ENCODE measurements around the gene PRIM2. TPM values are rescaled to one million over a fixed set of nuclear protein-coding genes. Genes with fewer than 3 reads are reported as not detected.
"Not testable (repeated sequence)": the region's sequence is repeated elsewhere in the genome, so short reads cannot be mapped to it uniquely, and the experiment has no call there.

PRIM2 gene, protein sequence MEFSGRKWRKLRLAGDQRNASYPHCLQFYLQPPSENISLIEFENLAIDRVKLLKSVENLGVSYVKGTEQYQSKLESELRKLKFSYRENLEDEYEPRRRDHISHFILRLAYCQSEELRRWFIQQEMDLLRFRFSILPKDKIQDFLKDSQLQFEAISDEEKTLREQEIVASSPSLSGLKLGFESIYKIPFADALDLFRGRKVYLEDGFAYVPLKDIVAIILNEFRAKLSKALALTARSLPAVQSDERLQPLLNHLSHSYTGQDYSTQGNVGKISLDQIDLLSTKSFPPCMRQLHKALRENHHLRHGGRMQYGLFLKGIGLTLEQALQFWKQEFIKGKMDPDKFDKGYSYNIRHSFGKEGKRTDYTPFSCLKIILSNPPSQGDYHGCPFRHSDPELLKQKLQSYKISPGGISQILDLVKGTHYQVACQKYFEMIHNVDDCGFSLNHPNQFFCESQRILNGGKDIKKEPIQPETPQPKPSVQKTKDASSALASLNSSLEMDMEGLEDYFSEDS
- 10 to 100 TPM; 47.2 to 48.7 TPM for total RNA-seq

DNA sequence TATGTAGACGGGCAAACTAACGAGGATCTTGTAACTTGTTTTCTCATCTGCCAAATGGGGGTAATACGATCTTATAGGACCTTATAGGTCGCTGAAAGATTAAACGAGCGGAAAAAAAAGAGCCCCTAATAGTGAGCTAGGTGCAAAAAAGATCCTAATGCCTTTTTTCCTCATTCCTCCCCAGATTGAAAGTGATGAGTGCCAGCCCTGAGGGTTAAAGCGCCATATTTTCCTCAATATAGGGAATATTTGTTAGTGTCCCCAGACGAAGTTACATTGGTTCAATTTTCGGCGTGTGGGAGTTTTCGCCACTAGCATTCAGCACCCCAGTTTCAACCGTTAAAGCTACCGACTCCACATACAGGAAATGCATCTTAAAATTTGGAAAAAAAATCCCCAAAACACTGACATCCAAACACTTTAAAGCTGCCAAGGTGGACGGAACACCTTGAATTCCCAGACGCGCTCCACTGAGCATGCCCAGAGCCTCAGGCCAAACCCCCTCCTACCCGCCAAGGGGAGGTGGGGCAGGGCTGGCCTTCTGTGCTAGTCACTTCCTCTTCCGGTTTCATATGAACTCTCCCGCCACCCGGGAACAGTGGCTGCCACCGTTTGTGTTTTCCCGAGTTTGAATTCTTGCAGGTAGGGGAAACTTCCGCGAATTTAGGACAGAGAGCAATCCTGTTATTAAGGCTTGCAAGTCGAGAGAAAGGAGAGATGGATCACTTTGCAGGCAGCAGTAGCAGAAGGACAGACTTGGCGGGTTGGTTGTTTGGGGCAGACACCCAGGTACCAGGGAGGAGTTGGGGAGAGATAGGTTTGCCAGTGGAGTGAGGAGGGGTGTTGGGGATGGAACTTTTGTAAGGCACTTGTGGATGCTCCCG lies at the start of gene PRIM2:
TSS of gene PRIM2 (plus strand) at position 571 of the 884 bp plus-strand sequence. CDS start 816 bp downstream, outside the sequence.
- Mint-ChIP-seq H3K9me3 (peaks cover 5% of the 10 kb centered on the region), H3K4me3 (peak within 1 kb of the TSS; percentile 100), H3K27me3 (peaks cover 3% of the 10 kb centered on the region), H3K36me3 (peaks cover 31% of the 10 kb centered on the region), H3K27ac (peak within 1 kb of the TSS; percentile 98), H3K4me1 (ENCODE audit: low read depth) (peaks cover 33% of the 10 kb centered on the region)
- peak; percentile 90 for DNase-seq
- ChIA-PET CTCF (interaction anchor here (0.7 to 4.7 kb wide), 26 partner anchors 9 to 644 kb away, joined by 3 to 153 read pairs (median 4); partner anchors contain the start of genes BAG2, BEND6 and KIAA1586), POLR2A (interaction anchor here (0.6 to 1.2 kb wide), 4 partner anchors 95 to 413 kb away, joined by 3 to 7 read pairs (median 3); partner anchors contain the start of genes BAG2, RAB23 and ZNF451)
- intact Hi-C loops (cut with micrococcal nuclease): loop anchor here (1.0 to 10.0 kb wide), 7 partner anchors 145 to 959 kb away; partner anchors contain the start of genes BAG2, KIAA1586 and ZNF451

DNA sequence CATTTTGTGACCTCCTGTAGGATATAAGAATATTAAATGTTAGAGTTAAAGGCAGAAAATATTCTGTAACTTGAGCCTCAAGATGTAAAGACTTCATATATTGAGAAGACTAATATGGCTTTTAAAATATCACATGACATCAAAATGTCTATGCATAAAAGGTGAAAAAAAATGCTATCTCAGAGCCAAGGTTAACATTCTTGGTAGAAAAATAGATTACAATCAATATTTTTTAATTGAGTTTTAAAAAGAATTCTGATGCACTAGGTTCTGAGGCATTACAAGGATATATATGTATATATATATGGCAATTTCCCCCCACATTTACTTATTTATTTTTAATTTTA lies 49.2 kb upstream of the PRIM2 start:
- H3K27me3 Mint-ChIP-seq: peaks cover 12% of the 10 kb centered on the region
- ChIA-PET POLR2A (no interaction called here), CTCF (interaction anchor here (1.1 to 3.7 kb wide), 4 partner anchors 46 to 366 kb away, joined by 3 to 36 read pairs (median 5); partner anchors contain the start of gene PRIM2)
- no peaks in the 10 kb centered on the region for H3K9me3 Mint-ChIP-seq
- DNase-seq: no peak
- no peak overlapping the region for H3K27ac Mint-ChIP-seq
- no peak overlapping the region for H3K4me3 Mint-ChIP-seq
- H3K4me1 Mint-ChIP-seq (ENCODE audit: low read depth): peaks cover 11% of the 10 kb centered on the region
- intact Hi-C loops (cut with micrococcal nuclease): loop anchor here (1.0 to 5.0 kb wide), 3 partner anchors 46 to 96 kb away; partner anchors contain the start of genes BAG2 and RAB23
- H3K36me3 Mint-ChIP-seq: no peaks in the 10 kb centered on the region

DNA sequence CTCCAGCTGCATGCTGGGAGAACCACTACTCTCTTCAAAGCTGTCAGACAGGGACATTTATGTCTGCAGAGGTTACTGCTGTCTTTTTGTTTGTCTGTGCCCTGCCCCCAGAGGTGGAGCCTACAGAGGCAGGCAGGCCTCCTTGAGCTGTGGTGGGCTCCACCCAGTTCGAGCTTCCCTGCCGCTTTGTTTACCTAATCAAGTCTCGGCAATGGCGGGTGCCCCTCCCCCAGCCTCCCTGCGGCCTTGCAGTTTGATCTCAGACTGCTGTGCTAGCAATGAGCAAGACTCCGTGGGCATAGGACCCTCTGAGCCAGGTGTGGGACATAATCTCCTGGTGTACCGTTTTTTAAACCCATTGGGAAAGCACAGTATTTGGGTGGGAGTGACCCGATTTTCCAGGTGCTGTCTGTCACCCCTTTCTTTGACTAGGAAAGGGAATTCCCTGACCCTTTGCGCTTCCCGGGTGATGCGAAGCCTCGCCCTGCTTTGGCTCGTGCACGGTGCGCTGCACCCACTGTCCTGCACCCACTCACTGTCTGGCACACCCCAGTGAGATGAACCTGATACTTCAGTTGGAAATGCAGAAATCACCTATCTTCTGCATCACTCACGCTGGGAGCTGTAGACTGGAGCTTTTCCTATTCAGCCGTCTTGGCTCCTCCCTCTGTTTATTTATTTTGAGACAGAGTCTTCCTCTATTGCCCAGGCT lies 43.2 kb upstream of the PRIM2 start:
- intact Hi-C loops (cut with micrococcal nuclease); H3K9me3 Mint-ChIP-seq; H3K4me3 Mint-ChIP-seq; H3K4me1 Mint-ChIP-seq (ENCODE audit: low read depth); CTCF ChIA-PET; H3K27ac Mint-ChIP-seq; POLR2A ChIA-PET; DNase-seq; H3K36me3 Mint-ChIP-seq: not testable (repeated sequence)
- H3K27me3 Mint-ChIP-seq: peaks cover 18% of the 10 kb centered on the region

DNA sequence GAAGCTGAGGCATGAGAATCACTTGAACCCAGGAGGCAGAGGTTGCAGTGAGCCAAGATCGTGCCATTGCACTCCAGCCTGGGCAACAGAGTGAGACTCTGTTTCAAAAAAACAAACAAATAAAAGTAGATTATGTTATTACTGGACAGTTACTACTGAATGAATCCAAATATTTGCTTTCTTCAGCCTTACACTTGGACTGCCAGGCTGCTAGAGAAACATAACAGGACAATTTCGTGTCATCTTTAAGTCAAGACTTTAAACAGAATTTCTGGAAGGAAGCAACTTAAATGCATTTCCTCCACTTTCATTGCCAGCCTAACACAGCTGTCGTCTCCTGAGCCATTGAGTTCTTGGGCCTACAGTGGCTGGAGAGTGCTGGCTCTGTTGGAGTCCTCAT lies 42.0 kb upstream of the PRIM2 start:
- intact Hi-C loops (cut with micrococcal nuclease): no loop called here
- DNase-seq: no peak
- ChIA-PET CTCF (no interaction called here), POLR2A (no interaction called here)
- peaks cover 18% of the 10 kb centered on the region for H3K27me3 Mint-ChIP-seq
- H3K9me3 Mint-ChIP-seq: no peaks in the 10 kb centered on the region
- no peak overlapping the region for H3K4me3 Mint-ChIP-seq
- no peaks in the 10 kb centered on the region for H3K36me3 Mint-ChIP-seq
- no peak overlapping the region for H3K27ac Mint-ChIP-seq
- H3K4me1 Mint-ChIP-seq (ENCODE audit: low read depth): no peaks in the 10 kb centered on the region

DNA sequence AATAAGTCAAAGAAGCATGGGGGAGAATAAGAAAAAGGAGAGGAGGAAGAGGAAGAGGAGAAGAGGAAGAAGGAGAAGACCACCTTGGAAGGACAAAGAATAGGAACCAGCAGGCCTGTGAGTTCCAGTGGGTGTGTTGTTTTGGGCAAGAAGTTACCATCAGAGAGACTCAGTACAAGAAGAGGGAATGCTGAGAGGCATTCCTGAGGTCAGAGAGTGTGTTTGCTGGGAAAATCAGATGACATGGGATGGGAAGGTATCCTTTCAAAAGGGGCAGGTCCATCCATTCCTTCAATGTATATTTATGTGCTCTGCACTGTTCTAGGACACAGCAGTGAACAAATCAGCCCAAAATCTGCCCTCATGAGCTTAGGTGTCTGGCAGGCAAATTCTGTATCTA lies 40.5 kb upstream of the PRIM2 start:
- no peak overlapping the region for H3K4me3 Mint-ChIP-seq
- ChIA-PET POLR2A (no interaction called here), CTCF (no interaction called here)
- no peaks in the 10 kb centered on the region for H3K4me1 Mint-ChIP-seq (ENCODE audit: low read depth)
- H3K27ac Mint-ChIP-seq: no peak overlapping the region
- no peak for DNase-seq
- intact Hi-C loops (cut with micrococcal nuclease): no loop called here
- H3K27me3 Mint-ChIP-seq: peaks cover 14% of the 10 kb centered on the region
- H3K36me3 Mint-ChIP-seq: no peaks in the 10 kb centered on the region
- H3K9me3 Mint-ChIP-seq: no peaks in the 10 kb centered on the region

DNA sequence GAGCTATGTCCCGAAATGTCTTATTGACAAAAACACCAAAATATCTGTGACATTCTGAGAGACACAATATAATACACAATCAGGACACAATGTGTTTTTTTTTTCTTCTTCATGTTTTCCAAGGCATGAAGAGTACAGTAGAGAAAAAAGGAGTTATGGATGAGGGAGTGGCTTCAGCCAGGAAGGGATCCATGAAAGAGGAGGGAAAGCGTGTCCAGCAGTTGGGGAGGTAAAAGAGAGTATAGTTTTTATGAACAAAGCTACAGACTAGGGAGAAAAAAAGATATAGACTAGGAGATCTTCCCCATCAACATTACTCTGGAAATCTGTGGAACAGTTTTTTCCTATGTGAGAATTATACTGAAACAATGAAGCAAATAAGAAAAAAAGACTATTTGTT lies 38.9 kb upstream of the PRIM2 start:
- intact Hi-C loops (cut with micrococcal nuclease): no loop called here
- H3K9me3 Mint-ChIP-seq: no peaks in the 10 kb centered on the region
- no peak overlapping the region for H3K27ac Mint-ChIP-seq
- no peak for DNase-seq
- ChIA-PET CTCF (no interaction called here), POLR2A (no interaction called here)
- no peak overlapping the region for H3K4me3 Mint-ChIP-seq
- no peaks in the 10 kb centered on the region for H3K4me1 Mint-ChIP-seq (ENCODE audit: low read depth)
- H3K27me3 Mint-ChIP-seq: peaks cover 10% of the 10 kb centered on the region
- H3K36me3 Mint-ChIP-seq: no peaks in the 10 kb centered on the region

DNA sequence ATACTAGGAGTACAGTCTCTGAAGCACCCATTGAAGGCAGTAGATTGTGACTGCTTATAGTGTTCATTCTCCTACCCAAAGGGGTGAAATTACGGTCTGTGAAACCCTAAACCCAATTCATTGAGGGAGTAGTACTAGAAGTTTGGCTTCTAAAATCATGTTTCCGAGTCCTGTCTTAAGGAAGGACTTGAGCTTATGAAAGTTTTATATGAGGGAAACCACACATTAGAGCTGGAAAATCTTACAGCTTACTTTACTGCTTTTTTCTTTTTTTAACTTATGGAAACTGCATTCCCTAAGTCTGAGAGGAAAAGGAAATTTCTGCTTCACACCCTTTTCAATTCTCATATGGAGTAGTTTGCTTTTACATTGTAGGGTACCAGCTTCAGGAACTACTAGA lies 38.4 kb upstream of the PRIM2 start:
- H3K36me3 Mint-ChIP-seq: no peaks in the 10 kb centered on the region
- no peak overlapping the region for H3K4me3 Mint-ChIP-seq
- H3K9me3 Mint-ChIP-seq: no peaks in the 10 kb centered on the region
- intact Hi-C loops (cut with micrococcal nuclease): no loop called here
- DNase-seq: no peak
- ChIA-PET CTCF (no interaction called here), POLR2A (no interaction called here)
- H3K4me1 Mint-ChIP-seq (ENCODE audit: low read depth): no peaks in the 10 kb centered on the region
- peaks cover 10% of the 10 kb centered on the region for H3K27me3 Mint-ChIP-seq
- no peak overlapping the region for H3K27ac Mint-ChIP-seq

DNA sequence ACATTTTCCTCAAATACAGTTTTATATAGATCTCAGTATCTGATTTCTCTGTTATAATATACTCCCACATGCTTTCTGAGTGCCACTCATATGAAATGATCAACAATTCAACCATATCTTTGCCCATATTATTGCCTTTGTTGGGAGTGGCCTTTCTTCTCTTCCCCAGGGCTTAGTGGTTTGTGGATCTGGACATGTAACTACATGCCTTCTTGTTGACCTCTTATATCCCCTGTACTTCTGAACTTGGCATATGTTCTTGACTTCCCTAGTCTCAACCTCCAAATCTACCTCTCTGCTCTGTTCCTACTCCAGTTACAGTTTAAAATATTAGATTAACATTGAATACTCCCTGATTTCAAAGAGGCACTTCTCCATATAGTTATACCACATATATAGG lies 34.3 kb upstream of the PRIM2 start:
- peaks cover 28% of the 10 kb centered on the region for H3K27me3 Mint-ChIP-seq
- H3K36me3 Mint-ChIP-seq: no peaks in the 10 kb centered on the region
- H3K9me3 Mint-ChIP-seq: no peaks in the 10 kb centered on the region
- no peak overlapping the region for H3K4me3 Mint-ChIP-seq
- no peak for DNase-seq
- H3K4me1 Mint-ChIP-seq (ENCODE audit: low read depth): no peaks in the 10 kb centered on the region
- ChIA-PET CTCF (no interaction called here), POLR2A (no interaction called here)
- intact Hi-C loops (cut with micrococcal nuclease): no loop called here
- H3K27ac Mint-ChIP-seq: no peak overlapping the region

DNA sequence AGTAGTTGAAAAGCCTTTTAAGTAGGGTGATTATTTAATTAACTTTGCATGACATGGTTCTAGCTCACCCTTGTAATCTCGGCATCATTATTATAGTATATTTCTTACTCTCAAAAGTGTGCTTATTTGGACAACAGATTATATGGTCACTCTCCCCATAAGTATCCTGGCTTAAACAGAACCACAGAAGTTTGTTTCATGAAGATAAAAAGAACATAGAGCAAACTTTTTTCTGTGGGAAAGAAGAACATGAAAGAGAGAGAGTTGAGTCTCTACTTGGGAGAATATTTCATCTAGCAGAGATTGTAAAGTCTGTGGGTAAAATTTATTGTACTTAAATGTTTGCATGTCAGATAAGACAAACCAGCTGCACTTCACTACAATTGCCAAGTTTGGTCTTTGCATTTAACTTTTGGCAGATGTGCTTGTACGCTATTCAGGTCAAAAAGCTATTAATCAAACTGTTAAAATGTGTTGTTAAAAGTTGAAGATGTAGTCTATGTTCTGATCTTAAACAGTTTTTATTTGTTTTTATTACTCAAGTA lies 33.4 kb upstream of the PRIM2 start:
- POLR2A ChIA-PET: no interaction called here
- no peaks in the 10 kb centered on the region for H3K36me3 Mint-ChIP-seq
- no peak for DNase-seq
- no peak overlapping the region for H3K27ac Mint-ChIP-seq
- H3K4me1 Mint-ChIP-seq (ENCODE audit: low read depth): no peaks in the 10 kb centered on the region
- intact Hi-C loops (cut with micrococcal nuclease): no loop called here
- no peak overlapping the region for H3K4me3 Mint-ChIP-seq
- no peaks in the 10 kb centered on the region for H3K9me3 Mint-ChIP-seq
- CTCF ChIA-PET: no interaction called here
- H3K27me3 Mint-ChIP-seq: peaks cover 27% of the 10 kb centered on the region

DNA sequence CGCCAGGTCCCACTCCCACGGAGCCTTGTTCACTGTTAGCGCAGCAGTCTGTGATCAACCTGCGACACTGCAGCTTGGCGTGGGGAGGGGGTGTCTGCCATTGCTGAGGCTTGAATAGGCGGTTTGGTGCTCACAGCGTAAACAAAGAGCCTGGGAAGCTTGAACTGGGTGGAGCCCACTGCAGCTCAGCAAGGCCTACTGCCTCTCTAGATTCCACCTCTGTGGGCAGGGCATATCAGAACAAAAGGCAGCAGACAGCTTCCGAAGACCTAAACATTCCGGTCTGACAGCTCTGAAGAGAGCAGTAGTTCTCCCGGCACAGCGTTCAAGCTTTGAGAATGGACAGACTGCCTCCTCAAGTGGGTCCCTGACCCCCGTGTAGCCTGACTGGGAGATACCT lies 29.3 kb upstream of the PRIM2 start:
- DNase-seq; H3K27ac Mint-ChIP-seq; H3K9me3 Mint-ChIP-seq; intact Hi-C loops (cut with micrococcal nuclease); H3K36me3 Mint-ChIP-seq; H3K4me3 Mint-ChIP-seq; H3K4me1 Mint-ChIP-seq (ENCODE audit: low read depth); POLR2A ChIA-PET: not testable (repeated sequence)
- H3K27me3 Mint-ChIP-seq: peaks cover 29% of the 10 kb centered on the region
- CTCF ChIA-PET: interaction anchor here (0.6 kb wide), 1 partner anchor 89 kb away, joined by 4 read pairs; no protein-coding TSS in a partner anchor

DNA sequence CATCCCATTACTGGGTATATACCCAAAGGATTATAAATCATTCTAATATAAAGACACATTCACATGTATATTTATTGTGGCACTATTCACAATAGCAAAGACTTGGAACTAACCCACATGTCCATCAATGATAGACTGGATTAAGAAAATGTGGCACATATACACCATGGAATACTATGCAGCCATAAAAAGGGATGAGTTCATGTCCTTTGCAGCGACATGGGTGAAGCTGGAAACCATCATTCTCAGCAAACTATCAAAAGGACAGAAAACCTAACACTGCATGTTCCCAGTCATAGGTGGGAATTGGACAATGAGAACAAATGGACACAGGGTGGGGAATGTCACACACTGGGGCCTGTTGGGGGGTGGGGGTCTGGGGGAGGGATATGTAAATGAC lies 24.0 kb upstream of the PRIM2 start:
- H3K9me3 Mint-ChIP-seq; DNase-seq; H3K36me3 Mint-ChIP-seq; H3K4me3 Mint-ChIP-seq; H3K27ac Mint-ChIP-seq; intact Hi-C loops (cut with micrococcal nuclease); CTCF ChIA-PET; H3K4me1 Mint-ChIP-seq (ENCODE audit: low read depth); H3K27me3 Mint-ChIP-seq; POLR2A ChIA-PET: not testable (repeated sequence)

Data from activated CD4-positive, alpha-beta memory T cell treated with anti-CD3 and anti-CD28 coated beads for 36 hours (primary cell).